ENCODE results near the gene UGGT2.

GRCh38 chr13:96020155-96020575 lies 33.0 kb downstream of the UGGT2 start:
- TF ChIP-seq CTCF (IDR thresholded peaks at IDR 0.05; ENCODE audit: low read depth, low read length, poor library complexity, severe bottlenecking): peak; percentile 74
- no peak for TF ChIP-seq EZH2phosphoT487 (IDR thresholded peaks at IDR 0.05; ENCODE audit: borderline replicate concordance, low read length)

All from DOHH2 (cell line).